ENCODE data around the gene POU6F1. TPM values are rescaled to one million over a fixed set of nuclear protein-coding genes. Genes with fewer than 3 reads are reported as not detected.
"Not testable (repeated sequence)": the region's sequence is repeated elsewhere in the genome, so short reads cannot be mapped to it uniquely, and the experiment has no call there.

POU6F1 gene
- polyA plus RNA-seq, 1 experiment = 4.7 TPM

DNA sequence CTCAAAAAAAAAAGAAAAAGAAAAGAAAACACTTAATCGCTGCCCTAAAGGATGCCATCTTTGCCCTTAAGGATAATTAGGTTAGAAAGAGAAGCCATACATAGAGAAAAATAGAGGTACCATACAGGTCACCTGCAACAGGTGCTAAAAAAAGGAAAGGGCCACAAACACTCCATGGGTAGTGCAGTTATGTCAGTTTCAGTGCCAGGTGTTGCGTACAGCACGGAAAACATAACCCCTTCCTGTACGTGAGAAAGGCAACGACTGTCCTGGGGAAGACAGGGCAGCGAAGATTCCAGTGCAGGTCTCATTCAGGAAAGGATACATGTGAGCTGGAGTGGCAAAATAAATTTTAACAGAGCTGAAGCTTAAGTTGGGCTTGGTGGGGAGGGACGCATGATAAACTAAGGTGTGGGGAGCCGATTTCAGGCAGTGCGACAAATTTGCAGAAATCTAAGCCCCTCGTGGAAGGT, 20.2 kb upstream of the POU6F1 start:
- H3K36me3 ChIP-seq (ENCODE audit: control insufficient read depth, insufficient read depth, low read length) = peaks cover 9% of the 10 kb centered on the region
- TF ChIP-seq, protein P1, sequence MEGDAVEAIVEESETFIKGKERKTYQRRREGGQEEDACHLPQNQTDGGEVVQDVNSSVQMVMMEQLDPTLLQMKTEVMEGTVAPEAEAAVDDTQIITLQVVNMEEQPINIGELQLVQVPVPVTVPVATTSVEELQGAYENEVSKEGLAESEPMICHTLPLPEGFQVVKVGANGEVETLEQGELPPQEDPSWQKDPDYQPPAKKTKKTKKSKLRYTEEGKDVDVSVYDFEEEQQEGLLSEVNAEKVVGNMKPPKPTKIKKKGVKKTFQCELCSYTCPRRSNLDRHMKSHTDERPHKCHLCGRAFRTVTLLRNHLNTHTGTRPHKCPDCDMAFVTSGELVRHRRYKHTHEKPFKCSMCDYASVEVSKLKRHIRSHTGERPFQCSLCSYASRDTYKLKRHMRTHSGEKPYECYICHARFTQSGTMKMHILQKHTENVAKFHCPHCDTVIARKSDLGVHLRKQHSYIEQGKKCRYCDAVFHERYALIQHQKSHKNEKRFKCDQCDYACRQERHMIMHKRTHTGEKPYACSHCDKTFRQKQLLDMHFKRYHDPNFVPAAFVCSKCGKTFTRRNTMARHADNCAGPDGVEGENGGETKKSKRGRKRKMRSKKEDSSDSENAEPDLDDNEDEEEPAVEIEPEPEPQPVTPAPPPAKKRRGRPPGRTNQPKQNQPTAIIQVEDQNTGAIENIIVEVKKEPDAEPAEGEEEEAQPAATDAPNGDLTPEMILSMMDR (IDR thresholded peaks at IDR 0.05; ENCODE audit: insufficient read depth, low read depth, low read length) = no peak
- no peaks in the 10 kb centered on the region for H3K27me3 ChIP-seq (ENCODE audit: control insufficient read depth, insufficient read depth, low read length)
- H3K4me3 ChIP-seq (ENCODE audit: low read depth, low read length) = peak overlapping the region; percentile 75
- DNase-seq (ENCODE audit: low read depth) = no peak
- ChIA-PET CTCF (interaction anchor here (0.6 to 2.2 kb wide), 5 partner anchors 8 to 107 kb away, joined by 3 to 6 read pairs (median 4); partner anchors contain the start of gene POU6F1), POLR2A (interaction anchor here (0.7 to 1.2 kb wide), 2 partner anchors 20 to 214 kb away, joined by 5 to 22 read pairs; partner anchors contain the start of gene POU6F1)

DNA sequence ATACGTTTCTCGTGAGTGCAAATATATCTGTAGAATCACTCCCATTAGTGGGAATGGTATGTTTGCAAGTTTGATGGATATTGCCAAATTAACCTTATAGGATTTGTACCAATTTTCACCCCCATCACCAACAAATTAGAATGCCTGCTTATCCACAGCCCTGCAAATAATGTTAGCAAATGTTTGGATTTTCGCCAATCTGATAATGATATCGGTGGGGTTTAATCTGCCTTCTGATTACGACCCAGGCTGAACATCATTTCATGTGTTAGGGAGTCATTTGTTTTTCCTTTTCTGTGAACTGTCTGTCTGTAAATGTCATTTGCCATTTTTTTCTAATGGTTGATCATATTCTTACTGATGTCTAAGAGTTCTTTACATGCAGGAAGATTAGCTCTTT, 16.7 kb upstream of the POU6F1 start:
- ChIA-PET POLR2A (no interaction called here), CTCF (no interaction called here)

DNA sequence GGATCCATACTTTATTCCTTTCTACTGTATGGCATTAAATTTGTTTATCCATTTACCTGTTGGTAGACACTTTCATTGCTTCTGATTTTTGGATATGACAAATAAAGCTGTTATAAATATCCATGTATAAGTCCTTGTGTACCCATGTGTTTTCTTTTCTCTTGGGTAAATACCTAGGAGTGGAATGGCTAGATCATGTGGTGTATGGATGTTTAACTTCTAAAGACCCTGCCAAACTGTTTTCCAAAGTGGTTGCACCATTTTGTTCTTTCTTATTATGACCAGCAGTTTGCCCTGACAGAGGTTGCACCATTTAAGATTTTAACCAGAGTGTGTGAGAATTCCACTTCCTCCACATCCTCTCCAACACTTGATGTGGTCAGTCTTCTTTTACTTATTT, 14.8 kb upstream of the POU6F1 start:
- POLR2A ChIA-PET = no interaction called here
- TF ChIP-seq, protein P1 (IDR thresholded peaks at IDR 0.05; ENCODE audit: insufficient read depth, low read depth, low read length) = no peak
- CTCF ChIA-PET = interaction anchor here (4.4 kb wide), 1 partner anchor 14 kb away, joined by 28 read pairs; the partner anchor contains the start of gene POU6F1
- no peak for DNase-seq (ENCODE audit: low read depth)
- no peak overlapping the region for H3K4me3 ChIP-seq (ENCODE audit: low read depth, low read length)
- H3K36me3 ChIP-seq (ENCODE audit: control insufficient read depth, insufficient read depth, low read length) = no peaks in the 10 kb centered on the region
- no peaks in the 10 kb centered on the region for H3K27me3 ChIP-seq (ENCODE audit: control insufficient read depth, insufficient read depth, low read length)

More for the DNA sequence above, 16.7 kb upstream of the POU6F1 start:
- TF ChIP-seq, protein P1 (IDR thresholded peaks at IDR 0.05; ENCODE audit: insufficient read depth, low read depth, low read length) = no peak
- Histone ChIP-seq H3K27me3 (ENCODE audit: control insufficient read depth, insufficient read depth, low read length) (no peaks in the 10 kb centered on the region), H3K4me3 (ENCODE audit: low read depth, low read length) (no peak overlapping the region), H3K36me3 (ENCODE audit: control insufficient read depth, insufficient read depth, low read length) (no peaks in the 10 kb centered on the region)
- DNase-seq (ENCODE audit: low read depth) = no peak

DNA sequence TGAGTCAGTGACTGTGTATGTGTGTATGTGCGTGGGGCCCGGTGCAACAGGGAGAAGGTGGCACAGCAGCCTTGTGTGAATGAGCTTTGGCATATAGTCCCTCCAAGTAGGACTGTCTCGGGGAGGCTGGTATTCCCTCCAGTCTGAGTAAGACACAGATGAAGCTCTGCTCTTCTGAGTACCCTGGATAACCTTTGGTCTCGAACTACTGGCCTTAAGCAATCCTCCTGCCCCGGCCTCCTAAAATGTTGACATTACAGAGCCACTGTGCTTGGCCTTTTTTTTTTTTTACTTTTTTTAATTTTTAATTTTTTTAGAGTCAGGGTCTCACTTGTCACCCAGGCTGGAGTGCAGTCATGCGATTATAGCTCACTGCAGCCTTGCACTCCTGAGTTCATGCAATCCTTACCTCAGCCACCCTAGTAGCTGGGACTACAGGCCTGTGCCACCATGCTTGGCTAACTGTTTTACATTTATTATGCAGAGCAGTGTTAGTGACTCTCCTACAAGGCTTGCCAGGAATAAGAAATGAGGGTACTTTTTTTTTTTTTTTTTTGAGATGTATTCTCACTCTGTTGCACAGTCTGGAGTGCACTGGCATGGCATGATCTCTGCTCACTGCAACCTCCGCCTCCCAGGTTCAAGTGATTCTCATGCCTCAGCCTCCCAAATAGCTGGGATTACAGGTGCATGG, 11.4 kb upstream of the POU6F1 start:
- CTCF ChIA-PET = interaction anchor here (1.2 to 4.4 kb wide), 2 partner anchors 9 to 11 kb away, joined by 4 to 28 read pairs; partner anchors contain the start of genes DAZAP2 and POU6F1
- POLR2A ChIA-PET = no interaction called here
- H3K27me3 ChIP-seq (ENCODE audit: control insufficient read depth, insufficient read depth, low read length) = no peaks in the 10 kb centered on the region
- TF ChIP-seq, protein P1 (IDR thresholded peaks at IDR 0.05; ENCODE audit: insufficient read depth, low read depth, low read length) = no peak
- DNase-seq (ENCODE audit: low read depth) = no peak
- H3K36me3 ChIP-seq (ENCODE audit: control insufficient read depth, insufficient read depth, low read length) = no peaks in the 10 kb centered on the region
- no peak overlapping the region for H3K4me3 ChIP-seq (ENCODE audit: low read depth, low read length)

DNA sequence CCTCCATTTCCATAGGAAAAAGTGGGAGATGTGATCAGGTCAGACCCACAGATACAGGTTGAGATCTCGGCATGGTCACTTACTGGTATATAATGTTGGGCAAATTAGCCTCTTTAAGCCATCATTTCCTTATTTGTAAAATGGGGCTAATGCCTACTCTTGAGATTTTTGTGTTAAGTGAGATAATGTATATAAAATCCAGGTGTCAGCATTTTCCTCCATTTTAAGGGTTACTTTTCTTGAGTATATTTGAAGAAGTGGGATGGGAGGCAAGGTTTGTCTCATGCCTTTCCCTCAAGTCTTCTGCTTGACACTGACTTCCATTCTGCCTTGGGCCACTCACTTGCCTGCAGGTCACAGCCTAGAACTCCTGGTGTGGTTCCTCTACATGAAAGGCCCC, 10.1 kb upstream of the POU6F1 start:
- ChIA-PET POLR2A (no interaction called here), CTCF (interaction anchor here (2.5 kb wide), 1 partner anchor 10 kb away, joined by 6 read pairs; the partner anchor contains the start of gene POU6F1)
- Histone ChIP-seq H3K36me3 (ENCODE audit: control insufficient read depth, insufficient read depth, low read length) (no peaks in the 10 kb centered on the region), H3K27me3 (ENCODE audit: control insufficient read depth, insufficient read depth, low read length) (no peaks in the 10 kb centered on the region), H3K4me3 (ENCODE audit: low read depth, low read length) (no peak overlapping the region)
- TF ChIP-seq, protein P1 (IDR thresholded peaks at IDR 0.05; ENCODE audit: insufficient read depth, low read depth, low read length) = no peak
- no peak for DNase-seq (ENCODE audit: low read depth)

DNA sequence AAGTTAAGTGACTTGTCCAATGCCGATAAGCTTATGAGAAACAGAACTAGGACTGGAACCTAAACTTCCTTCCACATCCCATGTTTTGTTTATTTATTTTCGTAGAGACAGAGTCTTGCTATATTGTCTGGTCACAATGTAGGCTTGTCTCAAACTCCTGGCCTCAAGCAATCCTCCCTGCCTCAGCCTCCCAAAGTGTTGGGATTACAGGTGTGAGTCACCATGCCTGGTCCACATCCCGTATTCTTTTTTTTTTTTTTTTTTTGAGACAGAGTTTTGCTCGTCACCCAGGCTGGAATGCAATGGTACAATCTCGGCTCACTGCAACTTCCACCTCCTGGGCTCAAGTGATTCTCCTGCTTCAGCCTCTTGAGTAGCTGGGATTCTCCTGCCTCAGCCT, 9.2 kb upstream of the POU6F1 start:
- H3K27me3 ChIP-seq (ENCODE audit: control insufficient read depth, insufficient read depth, low read length); H3K4me3 ChIP-seq (ENCODE audit: low read depth, low read length); POLR2A ChIA-PET; DNase-seq (ENCODE audit: low read depth); H3K36me3 ChIP-seq (ENCODE audit: control insufficient read depth, insufficient read depth, low read length): not testable (repeated sequence)
- CTCF ChIA-PET = interaction anchor here (2.5 kb wide), 1 partner anchor 9 kb away, joined by 6 read pairs; the partner anchor contains the start of gene POU6F1

Measured in BJ (cell line).